Activated naive CD4-positive, alpha-beta T cell treated with anti-CD3 and anti-CD28 coated beads for 36 hours (primary cell): ENCODE results near the gene OR2A7. TPM values are rescaled to one million over a fixed set of nuclear protein-coding genes. Genes with fewer than 3 reads are reported as not detected.
"Not testable (repeated sequence)": the region's sequence is repeated elsewhere in the genome, so short reads cannot be mapped to it uniquely, and the experiment has no call there.

ENCODE experiments used
- CTCF ChIA-PET: fragments of 350-600 bp; sonication (Branson Sonifier 250); formaldehyde crosslinking; loops from one replicate; lab custom pipeline; 2021; ENCODE audit warnings: antibody characterized with exemption; lab: Charles Lee
- DNase-seq: peaks from one replicate; pipeline ENCODE4 v3.0.0-alpha.2; 2020
- H3K27ac Mint-ChIP-seq: one replicate; pipeline ENCODE4 v1.8.0; 2021; ENCODE audit warnings: mild to moderate bottlenecking, mixed read lengths
- H3K27me3 Mint-ChIP-seq: one replicate; pipeline ENCODE4 v1.8.0; 2021; ENCODE audit warnings: low read depth, mixed read lengths
- H3K36me3 Mint-ChIP-seq: one replicate; pipeline ENCODE4 v1.8.0; 2021; ENCODE audit warnings: low read depth, mixed read lengths
- H3K4me1 Mint-ChIP-seq: one replicate; pipeline ENCODE4 v1.8.0; 2021; ENCODE audit warnings: low read depth, mixed read lengths
- H3K4me3 Mint-ChIP-seq: one replicate; pipeline ENCODE4 v1.8.0; 2021; ENCODE audit warnings: mild to moderate bottlenecking, moderate library complexity, mixed read lengths
- H3K9me3 Mint-ChIP-seq: one replicate; pipeline ENCODE4 v1.8.0; 2021; ENCODE audit warnings: mixed read lengths
- intact Hi-C: fragments of 100-400 bp; cut with micrococcal nuclease; formaldehyde crosslinking; loops from one replicate; pipeline ENCODE4 v1.15.1; 2023
- total RNA-seq, 2 experiments: library from RNA; stranded (reverse); gene quantifications; one replicate each; pipeline ENCODE4 v1.2.3, GENCODE V29; 2021

Gene OR2A7
- total RNA-seq, 2 experiments from 2014 or later: 1.2 to 1.6 TPM

- DNase-seq, H3K27me3 Mint-ChIP-seq, H3K4me1 Mint-ChIP-seq, H3K27ac Mint-ChIP-seq, CTCF ChIA-PET, H3K4me3 Mint-ChIP-seq, intact Hi-C loops, H3K36me3 Mint-ChIP-seq, H3K9me3 Mint-ChIP-seq: not testable (repeated sequence)
Observed at GRCh38 chr7:144282490-144282889, 17.9 kb upstream of the OR2A7 start.

GRCh38 chr7:144281981-144282380, 17.4 kb upstream of the OR2A7 start:
- H3K4me1 Mint-ChIP-seq, H3K4me3 Mint-ChIP-seq, H3K36me3 Mint-ChIP-seq, H3K27me3 Mint-ChIP-seq, CTCF ChIA-PET, intact Hi-C loops, H3K27ac Mint-ChIP-seq, DNase-seq, H3K9me3 Mint-ChIP-seq: not testable (repeated sequence)

DNA sequence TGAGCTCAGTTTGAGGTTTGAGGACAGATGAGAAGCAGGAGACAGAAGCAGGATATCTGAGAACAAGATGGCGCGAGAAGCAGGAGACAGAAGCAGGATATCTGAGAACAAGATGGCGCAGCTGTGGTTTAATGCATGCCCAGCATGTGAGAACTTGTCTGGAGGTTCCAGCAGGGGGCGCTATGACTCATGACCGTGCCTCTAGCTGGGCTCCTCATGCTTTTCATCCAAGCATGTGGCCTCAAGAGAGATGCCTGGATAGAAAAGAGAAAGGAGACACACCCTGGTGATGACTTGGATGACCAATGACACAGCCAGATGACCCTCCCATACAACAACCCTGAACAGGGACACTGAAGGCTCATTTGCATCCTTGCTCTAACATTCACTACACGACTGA, 15.4 kb upstream of the OR2A7 start:
- CTCF ChIA-PET, H3K4me3 Mint-ChIP-seq, DNase-seq, H3K27ac Mint-ChIP-seq, intact Hi-C loops, H3K36me3 Mint-ChIP-seq, H3K27me3 Mint-ChIP-seq, H3K4me1 Mint-ChIP-seq, H3K9me3 Mint-ChIP-seq: not testable (repeated sequence)

DNA sequence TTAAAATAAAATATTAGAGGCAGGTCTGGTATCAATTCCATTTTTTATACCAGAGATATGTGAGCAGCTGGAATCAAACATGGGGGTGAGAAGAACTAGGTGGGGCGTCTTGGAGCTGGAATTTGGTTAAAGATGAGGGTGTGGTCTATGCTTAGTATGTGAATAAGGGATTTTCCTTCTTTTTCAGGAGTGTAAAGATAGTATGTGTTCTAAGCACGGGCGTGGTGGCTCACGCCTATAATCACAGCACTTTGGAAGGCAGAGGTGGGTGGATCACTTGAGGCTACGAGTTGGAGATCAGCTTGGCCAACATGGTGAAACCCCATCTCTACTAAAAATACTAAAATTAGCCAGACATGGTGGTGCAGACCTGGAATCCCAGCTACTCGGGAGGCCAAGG, 10.7 kb upstream of the OR2A7 start:
- H3K4me3 Mint-ChIP-seq, H3K27me3 Mint-ChIP-seq, H3K9me3 Mint-ChIP-seq, H3K27ac Mint-ChIP-seq, H3K36me3 Mint-ChIP-seq, H3K4me1 Mint-ChIP-seq, DNase-seq, CTCF ChIA-PET, intact Hi-C loops: not testable (repeated sequence)

- intact Hi-C loops, H3K9me3 Mint-ChIP-seq, H3K4me1 Mint-ChIP-seq, DNase-seq, H3K36me3 Mint-ChIP-seq, H3K4me3 Mint-ChIP-seq, CTCF ChIA-PET, H3K27me3 Mint-ChIP-seq, H3K27ac Mint-ChIP-seq: not testable (repeated sequence)
Observed at GRCh38 chr7:144269188-144269587, 4.6 kb upstream of the OR2A7 start, which contains the start of gene CTAGE8. TSS of gene CTAGE8 (minus strand) at chr7:144269288. CDS start at chr7:144269250, 38 bp downstream.

- H3K4me3 Mint-ChIP-seq, H3K36me3 Mint-ChIP-seq, H3K27ac Mint-ChIP-seq, DNase-seq, intact Hi-C loops, CTCF ChIA-PET, H3K27me3 Mint-ChIP-seq, H3K4me1 Mint-ChIP-seq, H3K9me3 Mint-ChIP-seq: not testable (repeated sequence)
Observed at GRCh38 chr7:144262128-144262527, 2.5 kb downstream of the OR2A7 start.

DNA sequence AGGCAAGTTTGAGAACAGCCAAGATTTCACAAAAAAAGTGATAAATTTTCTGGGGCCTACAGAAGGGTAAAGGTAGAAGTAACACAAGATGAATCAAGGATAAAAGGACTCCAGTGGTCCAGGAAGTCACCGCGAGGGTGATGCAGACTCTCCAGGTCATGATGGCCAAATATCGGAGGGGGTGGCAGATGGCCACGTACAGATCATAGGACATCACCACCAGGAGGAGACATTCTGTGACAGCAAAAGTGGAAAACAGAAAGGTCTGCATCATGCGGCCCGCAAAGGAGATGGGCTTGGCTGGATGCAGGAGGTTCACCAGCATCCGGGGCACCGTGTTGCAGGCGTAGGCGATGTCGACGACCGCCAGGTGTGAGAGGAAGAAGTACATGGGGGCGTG, 5.5 kb downstream of the OR2A7 start:
- H3K4me1 Mint-ChIP-seq, intact Hi-C loops, H3K27me3 Mint-ChIP-seq, CTCF ChIA-PET, DNase-seq, H3K9me3 Mint-ChIP-seq, H3K4me3 Mint-ChIP-seq, H3K36me3 Mint-ChIP-seq, H3K27ac Mint-ChIP-seq: not testable (repeated sequence)

GRCh38 chr7:144256112-144256511, 8.5 kb downstream of the OR2A7 start:
- no peaks in the 10 kb centered on the region for H3K27me3 Mint-ChIP-seq
- CTCF ChIA-PET: no interaction called here
- no peak overlapping the region for H3K4me3 Mint-ChIP-seq
- H3K4me1 Mint-ChIP-seq: no peaks in the 10 kb centered on the region
- no peaks in the 10 kb centered on the region for H3K9me3 Mint-ChIP-seq
- H3K27ac Mint-ChIP-seq: no peak overlapping the region
- intact Hi-C loops: no loop called here
- DNase-seq: no peak
- H3K36me3 Mint-ChIP-seq: no peaks in the 10 kb centered on the region

GRCh38 chr7:144255471-144255897, 9.1 kb downstream of the OR2A7 start:
- Mint-ChIP-seq H3K27ac (no peak overlapping the region), H3K9me3 (no peaks in the 10 kb centered on the region), H3K36me3 (no peaks in the 10 kb centered on the region), H3K4me1 (no peaks in the 10 kb centered on the region), H3K27me3 (no peaks in the 10 kb centered on the region), H3K4me3 (no peak overlapping the region)
- no peak for DNase-seq
- CTCF ChIA-PET: no interaction called here
- intact Hi-C loops: no loop called here

DNA sequence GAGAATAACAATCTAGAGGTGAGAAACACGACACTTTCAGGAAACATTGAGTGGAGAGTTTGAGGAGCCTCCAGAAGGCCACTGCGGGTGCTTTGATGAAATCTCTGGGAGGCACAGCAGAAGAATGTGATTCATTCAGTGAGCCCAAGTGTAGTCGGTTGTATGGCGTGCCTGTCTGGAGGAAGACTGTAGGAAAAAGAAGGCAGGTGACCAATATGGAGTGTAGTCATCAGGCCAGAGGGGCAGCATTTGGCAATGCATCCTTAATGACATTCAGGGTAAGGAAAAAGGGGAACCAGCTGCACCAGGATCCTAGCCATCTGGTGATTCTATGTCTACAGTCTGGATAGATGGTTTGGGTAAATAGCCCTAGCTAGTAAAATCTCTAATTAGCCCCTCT, 12.3 kb downstream of the OR2A7 start:
- H3K4me3 Mint-ChIP-seq, DNase-seq, H3K4me1 Mint-ChIP-seq, H3K36me3 Mint-ChIP-seq, H3K9me3 Mint-ChIP-seq, intact Hi-C loops, CTCF ChIA-PET, H3K27ac Mint-ChIP-seq, H3K27me3 Mint-ChIP-seq: not testable (repeated sequence)

DNA sequence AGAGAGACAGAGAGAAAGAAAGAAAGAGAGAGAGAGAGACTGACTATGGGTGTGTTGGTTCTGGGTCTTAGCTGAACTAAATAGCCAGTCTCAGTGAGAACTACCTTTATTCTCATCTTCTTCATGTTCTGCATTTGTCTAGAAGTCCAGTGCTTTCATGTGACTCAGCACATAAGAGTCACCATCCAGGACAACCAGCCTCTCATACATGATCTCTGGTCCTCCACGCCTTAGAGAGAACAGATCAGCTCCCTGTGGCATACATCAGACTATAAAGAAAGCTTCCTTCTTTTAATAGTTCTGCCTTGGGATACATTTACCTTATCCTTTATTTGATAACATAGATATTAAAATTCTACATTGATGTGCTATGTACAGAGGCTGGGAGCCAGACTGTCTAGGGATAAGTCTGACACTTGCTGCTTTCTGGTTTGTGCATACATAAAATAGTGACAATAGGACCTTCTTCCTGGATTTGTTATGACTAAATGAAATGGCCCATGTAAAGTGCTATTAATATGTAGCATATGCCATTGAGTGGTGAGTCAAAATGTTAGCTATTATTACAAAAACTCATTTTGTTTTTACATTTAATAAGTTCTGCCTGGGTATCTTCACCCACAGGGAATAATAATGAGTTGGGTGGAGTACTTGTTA, 16.8 kb downstream of the OR2A7 start:
- DNase-seq, intact Hi-C loops, H3K4me1 Mint-ChIP-seq: not testable (repeated sequence)

DNA sequence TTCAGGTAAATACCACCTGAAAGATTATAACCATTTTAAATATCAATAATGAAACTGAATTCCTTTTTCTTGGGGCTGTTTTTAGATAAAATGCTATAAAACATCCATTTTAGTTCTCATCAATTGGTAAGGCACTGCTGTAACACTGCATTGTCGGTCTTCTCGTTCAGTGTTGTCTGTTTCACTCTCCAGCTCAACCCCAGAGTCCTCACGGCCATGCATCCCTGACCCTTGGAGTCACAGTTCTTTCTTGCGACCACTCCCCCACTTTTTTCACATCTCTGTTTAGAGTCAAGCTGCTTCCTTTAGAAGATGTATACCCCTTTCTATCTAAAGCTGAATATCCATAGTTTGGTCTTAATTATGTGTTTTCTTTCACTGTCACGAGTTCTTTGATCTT, 17.6 kb downstream of the OR2A7 start:
- DNase-seq, H3K9me3 Mint-ChIP-seq, H3K27me3 Mint-ChIP-seq, CTCF ChIA-PET, H3K36me3 Mint-ChIP-seq, intact Hi-C loops, H3K27ac Mint-ChIP-seq, H3K4me1 Mint-ChIP-seq, H3K4me3 Mint-ChIP-seq: not testable (repeated sequence)

More for the DNA sequence above, 16.8 kb downstream of the OR2A7 start:
- CTCF ChIA-PET, H3K27ac Mint-ChIP-seq, H3K36me3 Mint-ChIP-seq, H3K9me3 Mint-ChIP-seq, H3K27me3 Mint-ChIP-seq, H3K4me3 Mint-ChIP-seq: not testable (repeated sequence)

- H3K27ac Mint-ChIP-seq, DNase-seq, H3K27me3 Mint-ChIP-seq, intact Hi-C loops, H3K4me3 Mint-ChIP-seq, CTCF ChIA-PET, H3K4me1 Mint-ChIP-seq, H3K9me3 Mint-ChIP-seq, H3K36me3 Mint-ChIP-seq: not testable (repeated sequence)
Observed at GRCh38 chr7:144245372-144245771, 19.2 kb downstream of the OR2A7 start.
